LNCAP (cell line): ENCODE results near the gene CEP95.

Experiments
- TF ChIP-seq, protein P1 (sequence below): fragments of 450-650 bp; IDR thresholded peaks from 2 replicates; pipeline ENCODE4 v1.5.1; 2017; ENCODE audit warnings: mild to moderate bottlenecking

The CEP95 gene

GRCh38 chr17:64585146-64585545, 78.4 kb downstream of the CEP95 start:
- TF ChIP-seq, protein P1, sequence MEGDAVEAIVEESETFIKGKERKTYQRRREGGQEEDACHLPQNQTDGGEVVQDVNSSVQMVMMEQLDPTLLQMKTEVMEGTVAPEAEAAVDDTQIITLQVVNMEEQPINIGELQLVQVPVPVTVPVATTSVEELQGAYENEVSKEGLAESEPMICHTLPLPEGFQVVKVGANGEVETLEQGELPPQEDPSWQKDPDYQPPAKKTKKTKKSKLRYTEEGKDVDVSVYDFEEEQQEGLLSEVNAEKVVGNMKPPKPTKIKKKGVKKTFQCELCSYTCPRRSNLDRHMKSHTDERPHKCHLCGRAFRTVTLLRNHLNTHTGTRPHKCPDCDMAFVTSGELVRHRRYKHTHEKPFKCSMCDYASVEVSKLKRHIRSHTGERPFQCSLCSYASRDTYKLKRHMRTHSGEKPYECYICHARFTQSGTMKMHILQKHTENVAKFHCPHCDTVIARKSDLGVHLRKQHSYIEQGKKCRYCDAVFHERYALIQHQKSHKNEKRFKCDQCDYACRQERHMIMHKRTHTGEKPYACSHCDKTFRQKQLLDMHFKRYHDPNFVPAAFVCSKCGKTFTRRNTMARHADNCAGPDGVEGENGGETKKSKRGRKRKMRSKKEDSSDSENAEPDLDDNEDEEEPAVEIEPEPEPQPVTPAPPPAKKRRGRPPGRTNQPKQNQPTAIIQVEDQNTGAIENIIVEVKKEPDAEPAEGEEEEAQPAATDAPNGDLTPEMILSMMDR, result no peak
